Measurements from ENCODE around the gene KANSL1. TPM values are rescaled to one million over a fixed set of nuclear protein-coding genes. Genes with fewer than 3 reads are reported as not detected.

The KANSL1 gene
- total and polyA plus RNA-seq, 3 donors from 2014 or later, result 70.3 to 158 (median 152) TPM

- TF ChIP-seq CTCF (IDR thresholded peaks at IDR 0.05), result no peak
- TF ChIP-seq POLR2A (IDR thresholded peaks at IDR 0.05), result no peak
- Histone ChIP-seq H3K4me3 (no peak overlapping the region), H3K36me3 (ENCODE audit: low read depth, missing control alignments) (no peaks in the 10 kb centered on the region), H3K27ac (no peak overlapping the region), H3K9me3 (no peaks in the 10 kb centered on the region), H3K4me1 (peaks cover 13% of the 10 kb centered on the region), H3K27me3 (no peaks in the 10 kb centered on the region)
- WGBS, 2 donors, result 80 to 92% methylated on average over 11 of the region's 11 CpGs
- intact Hi-C loops (cut with DNase I; ENCODE audit: low total_unique reads), result no loop called here
- no peak for DNase-seq
Observed at GRCh38 chr17:46179375-46179999, 13.7 kb downstream of the KANSL1 start.

- Histone ChIP-seq H3K36me3 (ENCODE audit: low read depth, missing control alignments) (no peaks in the 10 kb centered on the region), H3K27me3 (no peaks in the 10 kb centered on the region), H3K9me3 (no peaks in the 10 kb centered on the region), H3K4me1 (peaks cover 18% of the 10 kb centered on the region), H3K4me3 (no peak overlapping the region), H3K27ac (no peak overlapping the region)
- intact Hi-C loops (cut with DNase I; ENCODE audit: low total_unique reads), result no loop called here
- WGBS, 2 donors, result 76 to 77% methylated on average over 4 of the region's 4 CpGs
- TF ChIP-seq POLR2A (IDR thresholded peaks at IDR 0.05) (no peak), CTCF (IDR thresholded peaks at IDR 0.05) (no peak)
- no peak for DNase-seq
Observed at GRCh38 chr17:46178550-46179214, 14.5 kb downstream of the KANSL1 start.

GRCh38 chr17:46176975-46177374 is 16.3 kb downstream of the KANSL1 start:
- peaks cover 16% of the 10 kb centered on the region for H3K4me1 ChIP-seq
- TF ChIP-seq POLR2A (IDR thresholded peaks at IDR 0.05) (no peak), CTCF (IDR thresholded peaks at IDR 0.05) (no peak)
- no peaks in the 10 kb centered on the region for H3K9me3 ChIP-seq
- no peaks in the 10 kb centered on the region for H3K27me3 ChIP-seq
- DNase-seq, result no peak
- WGBS, 2 donors, result 67 to 70% methylated on average over 3 of the region's 3 CpGs
- no peaks in the 10 kb centered on the region for H3K36me3 ChIP-seq (ENCODE audit: low read depth, missing control alignments)
- intact Hi-C loops (cut with DNase I; ENCODE audit: low total_unique reads), result no loop called here
- H3K4me3 ChIP-seq, result no peak overlapping the region
- H3K27ac ChIP-seq, result no peak overlapping the region

GRCh38 chr17:46175891-46176290 is 17.3 kb downstream of the KANSL1 start:
- H3K9me3 ChIP-seq, result no peaks in the 10 kb centered on the region
- H3K36me3 ChIP-seq (ENCODE audit: low read depth, missing control alignments), result no peaks in the 10 kb centered on the region
- 35 to 41% methylated on average over 1 of the region's 1 CpG for WGBS, 2 donors
- intact Hi-C loops (cut with DNase I; ENCODE audit: low total_unique reads), result no loop called here
- H3K27me3 ChIP-seq, result no peaks in the 10 kb centered on the region
- H3K4me1 ChIP-seq, result peaks cover 16% of the 10 kb centered on the region
- H3K27ac ChIP-seq, result no peak overlapping the region
- no peak overlapping the region for H3K4me3 ChIP-seq
- no peak for TF ChIP-seq POLR2A (IDR thresholded peaks at IDR 0.05)
- TF ChIP-seq CTCF (IDR thresholded peaks at IDR 0.05), result no peak
- DNase-seq, result no peak

GRCh38 chr17:46173153-46173552 is 20.1 kb downstream of the KANSL1 start:
- TF ChIP-seq POLR2A (IDR thresholded peaks at IDR 0.05), result no peak
- TF ChIP-seq CTCF (IDR thresholded peaks at IDR 0.05), result no peak
- DNase-seq, result no peak
- Histone ChIP-seq H3K4me3 (no peak overlapping the region), H3K4me1 (peaks cover 13% of the 10 kb centered on the region), H3K27ac (no peak overlapping the region), H3K27me3 (no peaks in the 10 kb centered on the region), H3K36me3 (ENCODE audit: low read depth, missing control alignments) (no peaks in the 10 kb centered on the region), H3K9me3 (no peaks in the 10 kb centered on the region)
- 78 to 86% methylated on average over 2 of the region's 2 CpGs for WGBS, 2 donors
- intact Hi-C loops (cut with DNase I; ENCODE audit: low total_unique reads), result no loop called here
